ENCODE results near the gene NAT14.

GRCh38 chr19:55529636-55530234 is 44.7 kb downstream of the NAT14 start:
- TF ChIP-seq CREB1 (IDR thresholded peaks at IDR 0.05) (no peak), POLR2A (IDR thresholded peaks at IDR 0.05; ENCODE audit: control extremely low read depth in 1 of 2, low read depth in 2 of 2, low read length in 2 of 2) (no peak), TAF1 (IDR thresholded peaks at IDR 0.05; ENCODE audit: low read depth, low read length) (no peak), PHF8 (conservative IDR thresholded peaks at IDR 0.05; ENCODE audit: low read depth, low read length) (no peak), MAX (IDR thresholded peaks at IDR 0.05) (no peak), CTCF (IDR thresholded peaks at IDR 0.05; ENCODE audit: control extremely low read depth in 1 of 3, insufficient read depth in 1 of 3, low read depth in 1 of 3, low read length in 3 of 3) (no peak), POLR2AphosphoS5 (IDR thresholded peaks at IDR 0.05; ENCODE audit: low read depth, low read length) (no peak), HDAC6 (IDR thresholded peaks at IDR 0.05; ENCODE audit: low read depth, low read length) (no peak)
